Mucosa of descending colon (tissue), 3 donors: ENCODE measurements around the gene COL18A1. TPM values are rescaled to one million over a fixed set of nuclear protein-coding genes. Genes with fewer than 3 reads are reported as not detected.

Source experiments
- ATAC-seq: fragments of 200-7000 bp; cut with Tn5 transposase; one replicate; pipeline ENCODE4 v1.9.1; 2020; ENCODE audit warnings: mild to moderate bottlenecking, moderate library complexity
- DNase-seq, 3 donors: peaks; one replicate each; pipeline ENCODE4 v3.0.0-alpha.2; 2020
- H3K36me3 ChIP-seq: fragments of 200-600 bp; one replicate; pipeline ENCODE4 v1.8.0; 2021; ENCODE audit warnings: low read depth, mild to moderate bottlenecking
- H3K4me1 ChIP-seq: fragments of 200-600 bp; one replicate; pipeline ENCODE4 v1.8.0; 2021; ENCODE audit warnings: low read depth, mild to moderate bottlenecking
- H3K4me3 ChIP-seq: fragments of 200-600 bp; one replicate; pipeline ENCODE4 v1.8.0; 2021; ENCODE audit warnings: mild to moderate bottlenecking
- H3K9me3 ChIP-seq: fragments of 200-600 bp; one replicate; pipeline ENCODE4 v1.8.0; 2021; ENCODE audit warnings: mild to moderate bottlenecking
- intact Hi-C, 2 donors: fragments of 100-400 bp; cut with DNase I in 1 of 2; cut with micrococcal nuclease in 1 of 2; formaldehyde crosslinking; loops; one replicate each; pipeline versions ENCODE4 v1.11.0 to v1.11.1; 2022; cut with DNase I, micrococcal nuclease
- total RNA-seq, 3 donors: library from RNA; stranded (reverse); fragmentation: NEBNext Ultra II Directional in 2 of 3; extraction: Animal tissue kit (Norgen Biotek cat#: 25700) in 2 of 3; gene quantifications; one replicate each; pipeline versions ENCODE4 v1.2.1 to v1.2.4, GENCODE V29; 2021 to 2023
- TF ChIP-seq, protein P1 (sequence below): fragments of 200-600 bp; IDR thresholded peaks from one replicate; pipeline ENCODE4 v1.8.0; 2022; ENCODE audit warnings: antibody characterized with exemption, mild to moderate bottlenecking
- donor health status: DM: no; HTN: no; CAD: no; lungs with moderate emphysema.
- donor health status: DM: no; HTN: no; CAD: no.
- donor health status: DM: no; HTN: yes; CAD: no.

Gene COL18A1
- total RNA-seq, 3 donors from 2014 or later: 4.6 to 46.9 (median 21.3) TPM

DNA sequence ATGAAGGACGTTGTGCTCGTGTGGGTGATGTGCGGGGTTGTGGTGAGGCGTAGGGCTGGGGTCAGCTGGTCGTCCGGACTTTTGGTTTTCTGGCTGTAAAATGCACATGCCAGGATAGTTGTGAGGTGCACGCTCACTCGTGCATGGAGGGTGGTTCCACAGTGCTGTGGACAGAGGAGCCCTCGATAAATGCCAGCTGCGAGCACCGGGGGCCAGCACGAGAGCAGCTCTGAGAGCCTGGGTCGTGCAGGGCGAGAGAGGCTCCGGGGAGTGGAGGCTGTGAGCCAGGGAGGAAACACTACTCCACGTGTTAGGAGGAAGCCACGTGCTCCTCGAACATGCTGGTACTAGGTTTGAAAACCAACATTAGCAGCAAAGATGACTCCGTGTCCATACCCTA lies 39.4 kb downstream of the COL18A1 start:
- peaks cover 4% of the 10 kb centered on the region for H3K4me1 ChIP-seq
- intact Hi-C loops: loop anchor here in 1 of 2 donors (10.0 kb wide), 1 partner anchor 300 kb away; no protein-coding TSS in a partner anchor
- DNase-seq (peak in 1 of 3 donors; percentile 37), ATAC-seq (no peak)
- H3K9me3 ChIP-seq: no peaks in the 10 kb centered on the region
- H3K36me3 ChIP-seq: no peaks in the 10 kb centered on the region
- TF ChIP-seq, protein P1, sequence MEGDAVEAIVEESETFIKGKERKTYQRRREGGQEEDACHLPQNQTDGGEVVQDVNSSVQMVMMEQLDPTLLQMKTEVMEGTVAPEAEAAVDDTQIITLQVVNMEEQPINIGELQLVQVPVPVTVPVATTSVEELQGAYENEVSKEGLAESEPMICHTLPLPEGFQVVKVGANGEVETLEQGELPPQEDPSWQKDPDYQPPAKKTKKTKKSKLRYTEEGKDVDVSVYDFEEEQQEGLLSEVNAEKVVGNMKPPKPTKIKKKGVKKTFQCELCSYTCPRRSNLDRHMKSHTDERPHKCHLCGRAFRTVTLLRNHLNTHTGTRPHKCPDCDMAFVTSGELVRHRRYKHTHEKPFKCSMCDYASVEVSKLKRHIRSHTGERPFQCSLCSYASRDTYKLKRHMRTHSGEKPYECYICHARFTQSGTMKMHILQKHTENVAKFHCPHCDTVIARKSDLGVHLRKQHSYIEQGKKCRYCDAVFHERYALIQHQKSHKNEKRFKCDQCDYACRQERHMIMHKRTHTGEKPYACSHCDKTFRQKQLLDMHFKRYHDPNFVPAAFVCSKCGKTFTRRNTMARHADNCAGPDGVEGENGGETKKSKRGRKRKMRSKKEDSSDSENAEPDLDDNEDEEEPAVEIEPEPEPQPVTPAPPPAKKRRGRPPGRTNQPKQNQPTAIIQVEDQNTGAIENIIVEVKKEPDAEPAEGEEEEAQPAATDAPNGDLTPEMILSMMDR: no peak
- H3K4me3 ChIP-seq: no peak overlapping the region

DNA sequence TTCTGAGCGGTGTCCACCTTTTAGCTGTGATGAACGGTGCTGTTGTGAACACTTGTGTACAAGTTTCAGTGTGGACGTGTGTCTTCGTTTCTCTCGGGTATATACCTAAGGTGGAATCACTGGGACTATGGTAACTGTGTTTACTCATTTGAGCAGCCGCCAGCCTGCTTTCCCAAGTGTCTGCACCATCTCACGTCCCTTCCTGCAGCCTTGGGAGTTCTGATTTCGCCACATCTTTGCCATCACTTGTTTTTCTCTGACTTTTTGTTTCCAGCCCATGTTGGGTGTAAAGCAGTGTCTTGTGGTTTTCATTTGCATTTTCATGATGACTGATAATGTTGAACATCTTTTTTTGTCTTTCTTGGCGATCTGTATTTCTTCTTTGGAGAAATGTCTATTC lies 40.4 kb downstream of the COL18A1 start:
- TF ChIP-seq, protein P1: no peak
- ATAC-seq: no peak
- intact Hi-C loops: loop anchor here in 1 of 2 donors (10.0 kb wide), 1 partner anchor 301 kb away; no protein-coding TSS in a partner anchor

DNA sequence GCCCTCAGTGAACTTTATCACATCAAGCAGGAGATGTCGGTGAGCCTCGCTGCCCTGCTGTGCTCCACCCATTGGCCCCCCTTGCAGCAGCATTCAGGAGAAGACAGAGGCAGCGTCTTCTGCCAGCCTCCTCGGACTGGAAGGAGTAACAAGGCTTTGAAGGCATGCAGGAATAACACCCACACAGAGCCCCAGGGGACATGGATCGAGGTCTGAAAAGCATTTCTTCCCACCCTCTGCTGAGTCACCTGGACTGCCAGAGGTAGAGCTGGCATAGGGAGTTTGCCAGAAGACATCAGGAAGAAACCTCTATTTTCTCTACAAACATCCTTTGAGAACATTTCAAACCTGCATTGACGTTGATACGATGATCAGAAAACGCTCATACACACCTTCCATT lies 42.9 kb downstream of the COL18A1 start:
- intact Hi-C loops: loop anchor here in 1 of 2 donors (10.0 kb wide), 1 partner anchor 303 kb away; no protein-coding TSS in a partner anchor
- H3K4me3 ChIP-seq: no peak overlapping the region

More for the DNA sequence above, 40.4 kb downstream of the COL18A1 start:
- no peaks in the 10 kb centered on the region for H3K36me3 ChIP-seq
- H3K9me3 ChIP-seq: no peaks in the 10 kb centered on the region
- DNase-seq: no peak
- H3K4me1 ChIP-seq: no peaks in the 10 kb centered on the region
- no peak overlapping the region for H3K4me3 ChIP-seq

DNA sequence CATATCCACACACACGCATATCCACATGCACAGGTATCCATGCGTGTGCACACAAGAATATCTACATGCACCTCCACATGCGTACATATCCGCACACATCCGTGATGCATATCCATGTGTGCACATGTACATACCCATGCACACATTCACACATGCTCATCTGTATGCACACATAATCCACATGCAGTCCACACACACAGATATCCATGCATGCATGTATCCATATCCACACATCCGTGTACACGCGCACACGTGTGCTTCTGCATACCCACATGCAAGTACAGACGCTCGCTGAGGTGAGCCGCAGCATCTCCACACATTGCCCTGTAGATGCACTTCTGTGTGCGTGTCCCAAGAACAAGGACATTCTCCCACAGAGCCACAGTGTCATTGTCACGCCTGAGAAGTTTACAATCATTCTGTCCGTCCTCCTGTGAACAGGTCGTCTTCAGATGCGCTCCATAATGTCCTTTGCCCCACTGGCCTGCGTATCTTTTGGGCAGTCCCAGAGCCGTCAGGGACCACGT lies 43.4 kb downstream of the COL18A1 start:
- TF ChIP-seq, protein P1: no peak
- no peaks in the 10 kb centered on the region for H3K9me3 ChIP-seq
- intact Hi-C loops: loop anchor here in 1 of 2 donors (10.0 kb wide), 1 partner anchor 304 kb away; no protein-coding TSS in a partner anchor
- ATAC-seq (no peak), DNase-seq (no peak)
- H3K4me1 ChIP-seq: no peaks in the 10 kb centered on the region
- H3K4me3 ChIP-seq: no peak overlapping the region
- no peaks in the 10 kb centered on the region for H3K36me3 ChIP-seq

More for the DNA sequence above, 42.9 kb downstream of the COL18A1 start:
- no peaks in the 10 kb centered on the region for H3K4me1 ChIP-seq
- DNase-seq: no peak
- no peak for ATAC-seq
- TF ChIP-seq, protein P1: no peak
- H3K36me3 ChIP-seq: no peaks in the 10 kb centered on the region
- no peaks in the 10 kb centered on the region for H3K9me3 ChIP-seq

DNA sequence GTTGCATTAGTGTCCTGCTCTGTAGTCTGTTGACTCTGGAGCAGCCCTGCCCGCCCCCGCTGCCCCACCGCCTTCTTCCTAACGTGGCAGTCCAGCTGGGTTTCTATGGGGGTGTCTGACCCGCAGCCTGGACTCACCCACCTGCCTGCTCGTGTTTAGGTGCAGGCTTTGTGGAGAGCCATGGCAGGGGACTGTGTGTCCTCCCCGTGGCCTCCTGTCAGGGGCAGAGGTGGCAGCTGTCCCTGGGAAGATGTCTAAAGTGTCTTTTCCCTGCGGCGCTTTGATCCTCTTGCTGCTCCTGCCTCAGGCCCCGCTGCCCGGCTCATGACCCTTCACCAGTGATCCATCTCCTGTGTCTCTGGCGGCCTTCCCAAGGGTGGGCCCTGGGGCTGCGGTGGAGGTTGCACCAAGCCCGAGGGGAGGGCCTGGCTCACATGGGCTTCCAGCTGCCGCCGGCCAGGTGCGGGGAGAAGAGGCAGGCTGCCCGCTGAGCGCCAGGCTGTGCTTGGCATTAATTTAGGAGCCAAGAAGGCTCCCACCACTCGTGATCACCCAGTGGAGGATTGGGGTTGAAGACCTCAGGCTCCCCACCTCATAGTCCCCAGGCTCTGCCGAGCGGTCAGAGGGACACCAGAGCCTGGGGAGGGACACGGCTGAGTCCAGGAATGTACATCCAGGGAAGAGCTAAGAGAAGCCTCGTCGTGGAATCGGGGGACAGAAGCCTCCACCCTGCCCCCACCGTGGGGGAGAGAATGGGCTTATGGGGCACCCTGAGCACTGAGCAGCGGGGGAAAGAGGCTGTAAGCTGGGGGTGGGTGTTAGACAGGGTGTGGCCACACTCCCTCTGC lies 44.1 kb downstream of the COL18A1 start:
- Histone ChIP-seq H3K9me3 (no peaks in the 10 kb centered on the region), H3K4me3 (no peak overlapping the region), H3K36me3 (no peaks in the 10 kb centered on the region), H3K4me1 (no peaks in the 10 kb centered on the region)
- ATAC-seq: no peak
- TF ChIP-seq, protein P1: no peak
- intact Hi-C loops: loop anchor here in 1 of 2 donors (10.0 kb wide), 1 partner anchor 304 kb away; no protein-coding TSS in a partner anchor
- peak in 2 of 3 donors; percentile 9 to 37 for DNase-seq
